ENCODE measurements around the gene BTBD7. TPM values are rescaled to one million over a fixed set of nuclear protein-coding genes. Genes with fewer than 3 reads are reported as not detected.
"Not testable (repeated sequence)": the region's sequence is repeated elsewhere in the genome, so short reads cannot be mapped to it uniquely, and the experiment has no call there.

Gene BTBD7
- polyA plus RNA-seq, 1 experiment = 24.4 TPM

GRCh38 chr14:93369713-93370266, 37.0 kb upstream of the BTBD7 start:
- no peak overlapping the region for H3K4me3 ChIP-seq (ENCODE audit: low read depth, low read length)
- ChIA-PET CTCF (no interaction called here), POLR2A (no interaction called here)
- no peaks in the 10 kb centered on the region for H3K27me3 ChIP-seq (ENCODE audit: control insufficient read depth, insufficient read depth, low read length)
- DNase-seq (ENCODE audit: low read depth, low spot score) = no peak
- no peaks in the 10 kb centered on the region for H3K9me3 ChIP-seq (ENCODE audit: control insufficient read depth, insufficient read depth, low read length)
- TF ChIP-seq CTCF (IDR thresholded peaks at IDR 0.05; ENCODE audit: low read depth, low read length) = no peak
- H3K27ac ChIP-seq (ENCODE audit: low read depth, low read length) = no peak overlapping the region

- H3K9me3 ChIP-seq (ENCODE audit: control insufficient read depth, insufficient read depth, low read length) = no peaks in the 10 kb centered on the region
- CTCF ChIA-PET = no interaction called here
- no peak overlapping the region for H3K27ac ChIP-seq (ENCODE audit: low read depth, low read length)
- H3K27me3 ChIP-seq (ENCODE audit: control insufficient read depth, insufficient read depth, low read length) = no peaks in the 10 kb centered on the region
- H3K4me3 ChIP-seq (ENCODE audit: low read depth, low read length) = no peak overlapping the region
- no peak for DNase-seq (ENCODE audit: low read depth, low spot score)
- TF ChIP-seq CTCF (IDR thresholded peaks at IDR 0.05; ENCODE audit: low read depth, low read length) = no peak
- POLR2A ChIA-PET = no interaction called here
These were observed 36.3 kb upstream of the BTBD7 start for GRCh38 chr14:93368996-93369712.

- CTCF ChIA-PET = not testable (repeated sequence)
These were observed 22.0 kb upstream of the BTBD7 start for GRCh38 chr14:93354873-93355272.

GRCh38 chr14:93348292-93348691, 15.5 kb upstream of the BTBD7 start:
- H3K4me3 ChIP-seq (ENCODE audit: low read depth, low read length) = no peak overlapping the region
- TF ChIP-seq CTCF (IDR thresholded peaks at IDR 0.05; ENCODE audit: low read depth, low read length) = no peak
- no peaks in the 10 kb centered on the region for H3K27me3 ChIP-seq (ENCODE audit: control insufficient read depth, insufficient read depth, low read length)
- ChIA-PET CTCF (no interaction called here), POLR2A (no interaction called here)
- DNase-seq (ENCODE audit: low read depth, low spot score) = no peak
- no peaks in the 10 kb centered on the region; the same call in 1 of the 2 replicates for H3K9me3 ChIP-seq (ENCODE audit: control insufficient read depth, insufficient read depth, low read length)
- no peak overlapping the region for H3K27ac ChIP-seq (ENCODE audit: low read depth, low read length)

More at GRCh38 chr14:93354873-93355272, 22.0 kb upstream of the BTBD7 start:
- DNase-seq (ENCODE audit: low read depth, low spot score); H3K27ac ChIP-seq (ENCODE audit: low read depth, low read length); H3K27me3 ChIP-seq (ENCODE audit: control insufficient read depth, insufficient read depth, low read length); H3K9me3 ChIP-seq (ENCODE audit: control insufficient read depth, insufficient read depth, low read length); POLR2A ChIA-PET; H3K4me3 ChIP-seq (ENCODE audit: low read depth, low read length): not testable (repeated sequence)

DNA sequence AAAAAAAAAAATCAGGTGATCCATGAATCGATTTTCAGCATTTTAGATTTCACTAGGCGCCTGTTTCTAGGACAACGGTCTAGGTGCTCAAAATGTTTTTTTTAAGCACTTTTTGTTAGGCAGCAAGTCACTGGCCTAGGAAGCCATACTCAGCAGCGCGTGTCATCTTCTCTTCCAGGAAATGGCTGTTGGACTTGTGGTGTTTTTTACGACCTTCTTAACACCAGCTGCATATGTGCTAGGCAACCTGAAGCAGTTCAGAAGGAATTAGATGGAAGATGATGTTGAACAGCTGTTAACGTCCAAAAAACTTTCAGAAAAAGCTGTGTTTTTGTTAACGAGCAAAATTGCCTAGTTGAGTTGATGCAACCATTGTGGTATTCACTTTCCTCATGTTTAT, 15.0 kb upstream of the BTBD7 start:
- H3K9me3 ChIP-seq (ENCODE audit: control insufficient read depth, insufficient read depth, low read length) = no peaks in the 10 kb centered on the region; the same call in 1 of the 2 replicates
- ChIA-PET CTCF (no interaction called here), POLR2A (no interaction called here)
- H3K4me3 ChIP-seq (ENCODE audit: low read depth, low read length) = no peak overlapping the region
- no peak for TF ChIP-seq CTCF (IDR thresholded peaks at IDR 0.05; ENCODE audit: low read depth, low read length)
- H3K27ac ChIP-seq (ENCODE audit: low read depth, low read length) = no peak overlapping the region
- no peak for DNase-seq (ENCODE audit: low read depth, low spot score)
- H3K27me3 ChIP-seq (ENCODE audit: control insufficient read depth, insufficient read depth, low read length) = no peaks in the 10 kb centered on the region

Data from AG04450 (cell line).